AG04450 (cell line): ENCODE measurements around the gene DEDD2. TPM values are rescaled to one million over a fixed set of nuclear protein-coding genes. Genes with fewer than 3 reads are reported as not detected.

Source experiments
- CTCF ChIA-PET: fragments of 300-600, 350-600 bp; formaldehyde crosslinking; extraction: SDS; loops from one replicate; lab custom pipeline; 2022; ENCODE audit warnings: antibody characterized with exemption, inconsistent platforms; lab: Charles Lee
- POLR2A ChIA-PET: fragments of 350-600 bp; formaldehyde crosslinking; extraction: SDS; loops from one replicate; lab custom pipeline; 2021; ENCODE audit warnings: antibody characterized with exemption, inconsistent platforms; lab: Yijun Ruan, JAX
- DNase-seq: peaks from one replicate; pipeline ENCODE4 v3.0.0-alpha.2; 2011; ENCODE audit warnings: low read depth, low spot score
- H3K27ac ChIP-seq: one replicate; pipeline ENCODE4 v1.5.1; 2012; ENCODE audit warnings: low read depth, low read length, control low read depth
- H3K27me3 ChIP-seq: one replicate; pipeline ENCODE4 v1.6.0; 2012; ENCODE audit warnings: low read length; ENCODE audit not compliant: control insufficient read depth, insufficient read depth
- H3K4me3 ChIP-seq: 2 replicates; pipeline ENCODE4 v1.5.1; 2011; ENCODE audit warnings: mild to moderate bottlenecking, low read depth, low read length, control low read depth
- H3K9me3 ChIP-seq: 2 replicates; pipeline ENCODE4 v1.5.1; 2012; ENCODE audit warnings: low read length; ENCODE audit not compliant: control insufficient read depth, insufficient read depth
- CTCF ChIP-seq: IDR thresholded peaks from 2 replicates; pipeline ENCODE4 v1.5.1; 2011; ENCODE audit warnings: low read depth, low read length, control low read depth, inconsistent platforms
- polyA plus RNA-seq: library from polyadenylated mRNA; depleted of rRNA; stranded (reverse); fragments of >200 nt; gene quantifications from 2 replicates; pipeline ENCODE4 v1.2.3, GENCODE V29; 2011

The DEDD2 gene
- polyA plus RNA-seq, 1 experiment = 11.8 TPM

- peaks cover 54% of the 10 kb centered on the region for H3K27me3 ChIP-seq
Observed at GRCh38 chr19:42168206-42168605, 49.3 kb downstream of the DEDD2 start.

GRCh38 chr19:42166316-42166715 is 51.2 kb downstream of the DEDD2 start:
- no peak for TF ChIP-seq CTCF
- CTCF ChIA-PET = no interaction called here
- Histone ChIP-seq H3K27ac (no peak overlapping the region), H3K27me3 (peaks cover 62% of the 10 kb centered on the region), H3K4me3 (no peak overlapping the region), H3K9me3 (no peaks in the 10 kb centered on the region)
- DNase-seq = no peak
- POLR2A ChIA-PET = interaction anchor here (1.0 kb wide), 1 partner anchor 90 kb away, joined by 3 read pairs; the partner anchor contains the start of gene ZNF574

More at GRCh38 chr19:42168206-42168605, 49.3 kb downstream of the DEDD2 start:
- no peak overlapping the region for H3K27ac ChIP-seq
- ChIA-PET CTCF (no interaction called here), POLR2A (no interaction called here)
- TF ChIP-seq CTCF = no peak
- no peak for DNase-seq
- no peaks in the 10 kb centered on the region for H3K9me3 ChIP-seq
- H3K4me3 ChIP-seq = no peak overlapping the region

GRCh38 chr19:42165146-42165545 is 52.3 kb downstream of the DEDD2 start:
- DNase-seq = no peak
- POLR2A ChIA-PET = no interaction called here
- Histone ChIP-seq H3K27me3 (peaks cover 67% of the 10 kb centered on the region), H3K9me3 (no peaks in the 10 kb centered on the region), H3K27ac (no peak overlapping the region), H3K4me3 (no peak overlapping the region)
- CTCF ChIA-PET = interaction anchor here (0.6 to 0.8 kb wide), 2 partner anchors 11 to 165 kb away, joined by 3 read pairs; no protein-coding TSS in a partner anchor
- no peak for TF ChIP-seq CTCF

- H3K27ac ChIP-seq = no peak overlapping the region
- ChIA-PET CTCF (no interaction called here), POLR2A (no interaction called here)
- peaks cover 72% of the 10 kb centered on the region for H3K27me3 ChIP-seq
- no peaks in the 10 kb centered on the region for H3K9me3 ChIP-seq
- DNase-seq = no peak
- H3K4me3 ChIP-seq = no peak overlapping the region
- no peak for TF ChIP-seq CTCF
Observed at GRCh38 chr19:42161616-42162263, 55.7 kb downstream of the DEDD2 start.

- peaks cover 76% of the 10 kb centered on the region for H3K27me3 ChIP-seq
- DNase-seq = no peak
Observed at GRCh38 chr19:42159942-42160341, 57.5 kb downstream of the DEDD2 start.

More at GRCh38 chr19:42159942-42160341, 57.5 kb downstream of the DEDD2 start:
- no peaks in the 10 kb centered on the region for H3K9me3 ChIP-seq
- TF ChIP-seq CTCF = no peak
- H3K4me3 ChIP-seq = no peak overlapping the region
- POLR2A ChIA-PET = interaction anchor here (1.4 kb wide), 1 partner anchor 20 kb away, joined by 3 read pairs; no protein-coding TSS in a partner anchor
- CTCF ChIA-PET = interaction anchor here (1.6 kb wide), 1 partner anchor 16 kb away, joined by 7 read pairs; no protein-coding TSS in a partner anchor
- H3K27ac ChIP-seq = no peak overlapping the region
